Measurements from ENCODE around the gene EHBP1.

- TF ChIP-seq, protein P1, sequence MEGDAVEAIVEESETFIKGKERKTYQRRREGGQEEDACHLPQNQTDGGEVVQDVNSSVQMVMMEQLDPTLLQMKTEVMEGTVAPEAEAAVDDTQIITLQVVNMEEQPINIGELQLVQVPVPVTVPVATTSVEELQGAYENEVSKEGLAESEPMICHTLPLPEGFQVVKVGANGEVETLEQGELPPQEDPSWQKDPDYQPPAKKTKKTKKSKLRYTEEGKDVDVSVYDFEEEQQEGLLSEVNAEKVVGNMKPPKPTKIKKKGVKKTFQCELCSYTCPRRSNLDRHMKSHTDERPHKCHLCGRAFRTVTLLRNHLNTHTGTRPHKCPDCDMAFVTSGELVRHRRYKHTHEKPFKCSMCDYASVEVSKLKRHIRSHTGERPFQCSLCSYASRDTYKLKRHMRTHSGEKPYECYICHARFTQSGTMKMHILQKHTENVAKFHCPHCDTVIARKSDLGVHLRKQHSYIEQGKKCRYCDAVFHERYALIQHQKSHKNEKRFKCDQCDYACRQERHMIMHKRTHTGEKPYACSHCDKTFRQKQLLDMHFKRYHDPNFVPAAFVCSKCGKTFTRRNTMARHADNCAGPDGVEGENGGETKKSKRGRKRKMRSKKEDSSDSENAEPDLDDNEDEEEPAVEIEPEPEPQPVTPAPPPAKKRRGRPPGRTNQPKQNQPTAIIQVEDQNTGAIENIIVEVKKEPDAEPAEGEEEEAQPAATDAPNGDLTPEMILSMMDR (IDR thresholded peaks at IDR 0.05) = no peak
- no peak for TF ChIP-seq POLR2A (IDR thresholded peaks at IDR 0.05)
- no peak for TF ChIP-seq POLR2AphosphoS5 (IDR thresholded peaks at IDR 0.05)
These were observed 41.7 kb downstream of the EHBP1 start for GRCh38 chr2:62747169-62747568.

Measured in upper lobe of left lung (tissue), 4 donors.